Breast epithelium (tissue), 3 donors: ENCODE data around the gene KIF1B.
"Not testable (repeated sequence)": the region's sequence is repeated elsewhere in the genome, so short reads cannot be mapped to it uniquely, and the experiment has no call there.

ENCODE experiments used
- CTCF ChIP-seq, 3 donors: fragments of 450-650 bp; IDR thresholded peaks; one replicate each; pipeline ENCODE4 v1.5.1; 2016 to 2017; ENCODE audit warnings: antibody characterized with exemption in 3 of 3, mild to moderate bottlenecking in 3 of 3, moderate library complexity in 3 of 3
- POLR2AphosphoS5 ChIP-seq, 3 donors: sonication (generic); formaldehyde crosslinking; IDR thresholded peaks; one replicate each; pipeline ENCODE4 v1.6.1; 2017; ENCODE audit warnings: antibody characterized with exemption in 3 of 3

DNA sequence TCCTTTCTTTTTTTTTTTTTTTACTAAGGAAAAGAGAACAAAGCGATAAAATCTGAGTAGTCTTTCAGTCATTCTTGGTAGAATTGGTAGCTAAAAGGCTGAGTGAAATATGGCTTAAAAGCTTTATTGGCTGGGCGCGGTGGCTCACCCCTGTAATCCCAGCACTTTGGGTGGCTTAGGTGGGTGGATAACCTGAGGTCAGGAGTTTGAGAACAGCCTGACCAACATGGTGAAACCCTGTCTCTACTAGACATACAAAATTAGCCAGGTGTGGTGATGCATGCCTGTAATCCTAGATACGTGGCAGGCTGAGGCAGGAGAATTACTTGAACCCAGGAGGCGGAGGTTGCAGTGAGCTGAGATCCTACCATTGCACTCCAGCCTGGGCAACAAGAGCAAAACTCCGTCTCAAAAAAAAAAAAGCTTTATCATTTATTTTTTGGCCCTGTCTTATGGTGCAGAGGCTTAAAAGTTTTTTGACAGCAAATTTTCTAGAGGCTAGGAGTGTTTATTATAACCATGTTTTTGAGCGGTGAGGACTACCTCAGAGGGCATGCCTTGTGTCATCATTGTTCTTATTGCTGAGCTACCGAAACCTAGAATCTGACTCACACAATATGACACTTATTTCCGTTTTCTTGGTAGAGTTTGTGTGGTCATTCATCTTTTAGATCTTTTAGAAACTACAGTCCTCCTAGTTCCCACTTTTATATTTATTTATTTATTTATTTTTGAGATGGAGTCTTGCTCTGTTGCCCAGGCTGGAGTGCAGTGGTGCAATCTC, 41.1 kb downstream of the KIF1B start:
- not testable (repeated sequence) for TF ChIP-seq CTCF, POLR2AphosphoS5 (IDR thresholded peaks at IDR 0.05)
